Neural cell (in vitro differentiated cells): ENCODE results near the gene IGFBP4. TPM values are rescaled to one million over a fixed set of nuclear protein-coding genes. Genes with fewer than 3 reads are reported as not detected.

ENCODE experiments used
- H2AFZ ChIP-seq: fragments of 200-600, 300-800 bp; sonication (generic), shearing (Covaris generic); 2 replicates; pipeline ENCODE4 v1.6.0; 2014; ENCODE audit warnings: low read depth, mild to moderate bottlenecking, antibody characterized with exemption, low read length, moderate library complexity
- H3F3A ChIP-seq: fragments of 200-600 bp; shearing (Covaris generic); 2 replicates; pipeline ENCODE4 v1.6.1; 2016; ENCODE audit warnings: mild to moderate bottlenecking, moderate library complexity, mixed read lengths, antibody characterized with exemption, low read length; ENCODE audit not compliant: insufficient read depth, poor library complexity, severe bottlenecking
- H3K27ac ChIP-seq: fragments of 200-600, 300-800 bp; sonication (generic), shearing (Covaris generic); 2 replicates; pipeline ENCODE4 v1.5.1; 2014; ENCODE audit warnings: mild to moderate bottlenecking, low read length, moderate library complexity
- H3K27me3 ChIP-seq: fragments of 300-800, 200-600 bp; sonication (generic), shearing (Covaris generic); 2 replicates; pipeline ENCODE4 v1.6.0; 2014; ENCODE audit warnings: mild to moderate bottlenecking, low read depth, low read length, moderate library complexity; ENCODE audit not compliant: insufficient read depth
- H3K36me3 ChIP-seq: fragments of 300-800, 200-600 bp; sonication (generic), shearing (Covaris generic); 2 replicates; pipeline ENCODE4 v1.5.1; 2014; ENCODE audit warnings: mild to moderate bottlenecking, antibody characterized with exemption, low read length, moderate library complexity; ENCODE audit not compliant: insufficient read depth
- H3K4me2 ChIP-seq: fragments of 300-800, 200-600 bp; sonication (generic), shearing (Covaris generic); 2 replicates; pipeline ENCODE4 v1.6.0; 2014; ENCODE audit warnings: mild to moderate bottlenecking, low read length
- H3K4me3 ChIP-seq: fragments of 300-800, 200-600 bp; sonication (generic), shearing (Covaris generic); 2 replicates; pipeline ENCODE4 v1.5.1; 2014; ENCODE audit warnings: mild to moderate bottlenecking, low read length, moderate library complexity
- H3K79me2 ChIP-seq: fragments of 200-600 bp; shearing (Covaris generic); replicated peaks from 2 replicates; pipeline ENCODE4 v1.6.0; 2014; ENCODE audit warnings: mild to moderate bottlenecking, low read length, moderate library complexity; ENCODE audit not compliant: insufficient read depth
- H3K9ac ChIP-seq: fragments of 300-800, 200-600 bp; sonication (generic), shearing (Covaris generic); 2 replicates; pipeline ENCODE4 v1.6.1; 2016; ENCODE audit warnings: mild to moderate bottlenecking, low read length, mixed read lengths
- H3K9me2 ChIP-seq: fragments of 200-600 bp; shearing (Covaris generic); 2 replicates; pipeline ENCODE4 v1.6.1; 2016; ENCODE audit warnings: mild to moderate bottlenecking, low read length, mixed read lengths; ENCODE audit not compliant: insufficient read depth
- H3K9me3 ChIP-seq: fragments of 200-600, 300-800 bp; sonication (generic), shearing (Covaris generic); 2 replicates; pipeline ENCODE4 v1.6.1; 2016; ENCODE audit warnings: mild to moderate bottlenecking, mixed run types, low read length, moderate library complexity, mixed read lengths
- H4K20me1 ChIP-seq: fragments of 200-600 bp; shearing (Covaris generic); 2 replicates; pipeline ENCODE4 v1.6.1; 2016; ENCODE audit warnings: mild to moderate bottlenecking, mixed run types; ENCODE audit not compliant: insufficient read depth
- CTCF ChIP-seq: fragments of 450-650 bp; IDR thresholded peaks from 2 replicates; pipeline ENCODE4 v1.5.1; 2014; ENCODE audit warnings: antibody characterized with exemption, mild to moderate bottlenecking, moderate library complexity; ENCODE audit not compliant: poor library complexity, severe bottlenecking
- EP300 ChIP-seq: fragments of 450-650 bp; conservative IDR thresholded peaks from 2 replicates; pipeline ENCODE4 v1.6.1; 2014; ENCODE audit warnings: antibody characterized with exemption, mild to moderate bottlenecking, moderate library complexity; ENCODE audit not compliant: poor library complexity, severe bottlenecking
- EZH2 ChIP-seq: fragments of 200-600, 300-800 bp; shearing (Covaris generic), sonication (generic); IDR thresholded peaks from 2 replicates; pipeline ENCODE4 v1.6.1; 2014; ENCODE audit warnings: antibody characterized with exemption, low read length, borderline replicate concordance, mild to moderate bottlenecking; ENCODE audit not compliant: insufficient read depth, poor library complexity, severe bottlenecking
- MXI1 ChIP-seq: fragments of 450-650 bp; conservative IDR thresholded peaks from 2 replicates; pipeline ENCODE4 v1.6.1; 2014; ENCODE audit warnings: antibody characterized with exemption, mild to moderate bottlenecking; ENCODE audit not compliant: poor library complexity, severe bottlenecking
- POLR2AphosphoS5 ChIP-seq: IDR thresholded peaks from 2 replicates; pipeline ENCODE4 v1.6.1; 2012
- RAD21 ChIP-seq: fragments of 450-650 bp; conservative IDR thresholded peaks from 2 replicates; pipeline ENCODE4 v1.6.1; 2014; ENCODE audit warnings: antibody characterized with exemption, mild to moderate bottlenecking, moderate library complexity
- REST ChIP-seq: IDR thresholded peaks from 2 replicates; pipeline ENCODE4 v1.6.1; 2012; ENCODE audit warnings: borderline replicate concordance
- SMC3 ChIP-seq: fragments of 450-650 bp; conservative IDR thresholded peaks from 2 replicates; pipeline ENCODE4 v1.6.1; 2014; ENCODE audit warnings: antibody characterized with exemption, mild to moderate bottlenecking, moderate library complexity; ENCODE audit not compliant: poor library complexity
- TAF1 ChIP-seq: IDR thresholded peaks from 2 replicates; pipeline ENCODE4 v1.6.1; 2012; ENCODE audit warnings: low read depth
- polyA plus RNA-seq: library from polyadenylated mRNA; depleted of rRNA; stranded (reverse); fragments of >200 nt; gene quantifications from 2 replicates; pipeline ENCODE4 v1.2.3, GENCODE V29; 2014

Gene IGFBP4
- polyA plus RNA-seq, 1 donor from 2014 or later = 1.3 TPM

GRCh38 chr17:40496170-40496569 lies 52.9 kb downstream of the IGFBP4 start:
- Histone ChIP-seq H3K79me2 (no peaks in the 10 kb centered on the region), H3K27ac (no peak overlapping the region), H3K4me3 (no peak overlapping the region), H2AFZ (no peak overlapping the region), H3F3A (no peaks in the 10 kb centered on the region), H3K4me2 (no peak overlapping the region), H3K9me2 (no peaks in the 10 kb centered on the region), H4K20me1 (no peaks in the 10 kb centered on the region), H3K27me3 (no peaks in the 10 kb centered on the region), H3K36me3 (no peaks in the 10 kb centered on the region), H3K9ac (no peak overlapping the region), H3K9me3 (no peaks in the 10 kb centered on the region)
- no peak for TF ChIP-seq RAD21
- no peak for TF ChIP-seq TAF1
- TF ChIP-seq CTCF = no peak
- TF ChIP-seq MXI1 = no peak
- no peak for TF ChIP-seq EZH2
- no peak for TF ChIP-seq REST
- TF ChIP-seq EP300 = no peak

GRCh38 chr17:40496634-40497420 lies 53.6 kb downstream of the IGFBP4 start:
- Histone ChIP-seq H2AFZ (no peak overlapping the region), H3K9me2 (no peaks in the 10 kb centered on the region), H3K27ac (no peak overlapping the region), H3K4me2 (no peak overlapping the region), H3K79me2 (no peaks in the 10 kb centered on the region), H3K27me3 (no peaks in the 10 kb centered on the region), H3K9ac (no peak overlapping the region), H4K20me1 (no peaks in the 10 kb centered on the region), H3K9me3 (no peaks in the 10 kb centered on the region), H3K36me3 (no peaks in the 10 kb centered on the region), H3K4me3 (no peak overlapping the region), H3F3A (no peaks in the 10 kb centered on the region)
- no peak for TF ChIP-seq EZH2
- no peak for TF ChIP-seq TAF1

- no peaks in the 10 kb centered on the region for H3K9me3 ChIP-seq
- no peak overlapping the region for H3K27ac ChIP-seq
- no peaks in the 10 kb centered on the region for H3F3A ChIP-seq
- TF ChIP-seq EP300 (no peak), POLR2AphosphoS5 (no peak), SMC3 (no peak)
- no peaks in the 10 kb centered on the region for H3K36me3 ChIP-seq
- no peak overlapping the region for H3K9ac ChIP-seq
- H3K4me2 ChIP-seq = no peak overlapping the region
- no peak overlapping the region for H2AFZ ChIP-seq
- no peaks in the 10 kb centered on the region for H3K79me2 ChIP-seq
- H3K9me2 ChIP-seq = no peaks in the 10 kb centered on the region
- no peak overlapping the region for H3K4me3 ChIP-seq
- H3K27me3 ChIP-seq = no peaks in the 10 kb centered on the region
- no peaks in the 10 kb centered on the region for H4K20me1 ChIP-seq
Observed at GRCh38 chr17:40497695-40498094, 54.4 kb downstream of the IGFBP4 start.
